PC-9 (cell line): ENCODE measurements around the gene SLC25A33. TPM values are rescaled to one million over a fixed set of nuclear protein-coding genes. Genes with fewer than 3 reads are reported as not detected.

Source experiments
- BruUV-seq: library from RNA; stranded (reverse); fragments of 400-500 nt; replicated peaks from 2 replicates; lab custom pipeline; 2021; lab: Mats Ljungman, UMichigan
- CTCF ChIA-PET: fragments of 300-600 bp; sonication (Branson Sonifier 250); formaldehyde crosslinking; loops from one replicate; lab custom pipeline; 2022; ENCODE audit warnings: antibody characterized with exemption; lab: Charles Lee
- POLR2A ChIA-PET: fragments of 300-600 bp; sonication (Branson Sonifier 250); formaldehyde crosslinking; loops from one replicate; lab custom pipeline; 2022; ENCODE audit warnings: antibody characterized with exemption; ENCODE audit not compliant: unreplicated experiment; lab: Charles Lee
- DNase-seq, 2 experiments: peaks; one replicate each; pipeline versions ENCODE4 v3.0.0 to v3.0.0-alpha.2; 2015 to 2022; ENCODE audit warnings: mixed read lengths in 1 of 2
- H2AFZ ChIP-seq: fragments of 200-600 bp; sonication (generic); 2 replicates; pipeline ENCODE4 v1.8.1; 2017; ENCODE audit warnings: antibody characterized with exemption
- H3F3A ChIP-seq: fragments of 200-600 bp; sonication (generic); 2 replicates; pipeline ENCODE4 v1.8.1; 2017; ENCODE audit warnings: antibody characterized with exemption, mild to moderate bottlenecking, low read depth; ENCODE audit not compliant: insufficient read depth
- H3K27ac ChIP-seq: fragments of 200-600 bp; sonication (generic); 2 replicates; pipeline ENCODE4 v1.6.1; 2016; ENCODE audit warnings: mixed run types
- H3K27me3 ChIP-seq: fragments of 200-600 bp; sonication (generic); 2 replicates; pipeline ENCODE4 v1.6.1; 2016; ENCODE audit warnings: low read depth, mixed run types; ENCODE audit not compliant: insufficient read depth
- H3K36me3 ChIP-seq: fragments of 200-600 bp; sonication (generic); 2 replicates; pipeline ENCODE4 v1.6.1; 2016; ENCODE audit warnings: low read depth, mixed run types
- H3K4me1 ChIP-seq: fragments of 200-600 bp; sonication (generic); replicated peaks from 2 replicates; pipeline ENCODE4 v1.6.1; 2016; ENCODE audit warnings: mixed run types; ENCODE audit not compliant: insufficient read depth
- H3K4me2 ChIP-seq: fragments of 200-600 bp; sonication (generic); 2 replicates; pipeline ENCODE4 v1.6.1; 2017; ENCODE audit warnings: mixed run types
- H3K4me3 ChIP-seq: fragments of 200-600 bp; sonication (generic); 2 replicates; pipeline ENCODE4 v1.6.1; 2016; ENCODE audit warnings: mixed run types
- H3K79me2 ChIP-seq: fragments of 200-600 bp; sonication (generic); 2 replicates; pipeline ENCODE4 v1.6.1; 2017; ENCODE audit warnings: low read depth, mixed run types
- H3K9me2 ChIP-seq: fragments of 200-600 bp; sonication (generic); 2 replicates; pipeline ENCODE4 v1.8.1; 2017; ENCODE audit warnings: mild to moderate bottlenecking; ENCODE audit not compliant: insufficient read depth
- H3K9me3 ChIP-seq: fragments of 200-600 bp; sonication (generic); 2 replicates; pipeline ENCODE4 v1.8.1; 2016; ENCODE audit warnings: low read depth; ENCODE audit not compliant: insufficient read depth
- H4K20me1 ChIP-seq: fragments of 200-600 bp; sonication (generic); 2 replicates; pipeline ENCODE4 v1.8.1; 2017; ENCODE audit not compliant: insufficient read depth
- CTCF ChIP-seq: fragments of 200-600 bp; sonication (generic); conservative IDR thresholded peaks from 2 replicates; pipeline ENCODE4 v1.6.1; 2017; ENCODE audit warnings: mixed run types, antibody characterized with exemption, mild to moderate bottlenecking, moderate library complexity
- EZH2 ChIP-seq: fragments of 200-600 bp; sonication (generic); IDR thresholded peaks from 2 replicates; pipeline ENCODE4 v1.8.0; 2017; ENCODE audit warnings: antibody characterized with exemption, low read depth
- intact Hi-C: fragments of 100-400 bp; cut with micrococcal nuclease; formaldehyde crosslinking; loops from one replicate; pipeline ENCODE4 v1.10.0; 2022; ENCODE audit not compliant: unreplicated experiment
- total RNA-seq: library from RNA; stranded (reverse); gene quantifications from 2 replicates; pipeline ENCODE4 v1.2.3, GENCODE V29; 2021

Gene SLC25A33
- total RNA-seq, 1 experiment from 2014 or later: 3.0 TPM

GRCh38 chr1:9520411-9520810 is 18.9 kb upstream of the SLC25A33 start:
- Histone ChIP-seq H3K4me1 (no peaks in the 10 kb centered on the region), H3K4me3 (no peak overlapping the region), H2AFZ (no peak overlapping the region), H3K4me2 (no peak overlapping the region), H3K27me3 (no peaks in the 10 kb centered on the region), H3K27ac (no peak overlapping the region), H4K20me1 (no peaks in the 10 kb centered on the region), H3K79me2 (no peaks in the 10 kb centered on the region), H3F3A (no peaks in the 10 kb centered on the region), H3K36me3 (no peaks in the 10 kb centered on the region), H3K9me2 (no peaks in the 10 kb centered on the region), H3K9me3 (no peaks in the 10 kb centered on the region)
- TF ChIP-seq EZH2: no peak
- TF ChIP-seq CTCF: no peak
- DNase-seq: no peak
- intact Hi-C loops: no loop called here
- POLR2A ChIA-PET: no interaction called here
- CTCF ChIA-PET: interaction anchor here (0.6 kb wide), 1 partner anchor 557 kb away, joined by 3 read pairs; no protein-coding TSS in a partner anchor
- BruUV-seq: no TSS peak

GRCh38 chr1:9529190-9529589 is 10.1 kb upstream of the SLC25A33 start:
- no TSS peak for BruUV-seq
- Histone ChIP-seq H4K20me1 (no peaks in the 10 kb centered on the region), H3K4me3 (no peak overlapping the region), H3K27me3 (no peaks in the 10 kb centered on the region), H3K9me2 (no peaks in the 10 kb centered on the region), H2AFZ (no peak overlapping the region), H3K79me2 (no peaks in the 10 kb centered on the region), H3K36me3 (no peaks in the 10 kb centered on the region), H3K4me1 (no peaks in the 10 kb centered on the region), H3K9me3 (no peaks in the 10 kb centered on the region), H3K27ac (no peak overlapping the region), H3F3A (no peaks in the 10 kb centered on the region), H3K4me2 (0 out of 2 replicates have a peak overlapping the region, but pooled peaks have one; percentile 16)
- intact Hi-C loops: no loop called here
- POLR2A ChIA-PET: interaction anchor here (0.6 kb wide), 1 partner anchor 10 kb away, joined by 4 read pairs; the partner anchor contains the start of gene SLC25A33
- CTCF ChIA-PET: no interaction called here
- TF ChIP-seq EZH2 (no peak), CTCF (no peak)
- DNase-seq: peak; percentile 30 to 39

- Histone ChIP-seq H3K4me1 (no peaks in the 10 kb centered on the region), H4K20me1 (no peaks in the 10 kb centered on the region), H2AFZ (no peak overlapping the region), H3K36me3 (no peaks in the 10 kb centered on the region), H3K27ac (no peak overlapping the region), H3K4me3 (no peak overlapping the region), H3K27me3 (no peaks in the 10 kb centered on the region), H3K9me3 (no peaks in the 10 kb centered on the region), H3K9me2 (no peaks in the 10 kb centered on the region), H3K4me2 (no peak overlapping the region), H3F3A (no peaks in the 10 kb centered on the region), H3K79me2 (no peaks in the 10 kb centered on the region)
- no peak for TF ChIP-seq CTCF
- no peak for TF ChIP-seq EZH2
- POLR2A ChIA-PET: interaction anchor here (0.5 kb wide), 1 partner anchor 11 kb away, joined by 14 read pairs; no protein-coding TSS in a partner anchor
- BruUV-seq: no TSS peak
- no peak for DNase-seq
- intact Hi-C loops: no loop called here
- CTCF ChIA-PET: no interaction called here
These were observed 8.9 kb upstream of the SLC25A33 start for GRCh38 chr1:9530320-9530719.
